GM18909 (cell line): Measurements from ENCODE around the gene SGCB.

ENCODE experiments used
- ATAC-seq: cut with Tn5 transposase; IDR thresholded peaks from one replicate; pipeline ENCODE4 v1.9.1; 2021; ENCODE audit warnings: mild to moderate bottlenecking; ENCODE audit not compliant: unreplicated experiment, poor library complexity

SGCB gene

GRCh38 chr4:52028970-52029369 lies 9.1 kb downstream of the SGCB start:
- no peak for ATAC-seq

- no peak for ATAC-seq
Measured at GRCh38 chr4:52019936-52020657, 18.0 kb downstream of the SGCB start, which contains the start of gene LRRC66. LRRC66 (minus strand) TSS chr4:52020363; CDS start chr4:52017613, 2,750 bp downstream.

GRCh38 chr4:52017814-52018213 lies 20.3 kb downstream of the SGCB start:
- ATAC-seq: no peak

DNA sequence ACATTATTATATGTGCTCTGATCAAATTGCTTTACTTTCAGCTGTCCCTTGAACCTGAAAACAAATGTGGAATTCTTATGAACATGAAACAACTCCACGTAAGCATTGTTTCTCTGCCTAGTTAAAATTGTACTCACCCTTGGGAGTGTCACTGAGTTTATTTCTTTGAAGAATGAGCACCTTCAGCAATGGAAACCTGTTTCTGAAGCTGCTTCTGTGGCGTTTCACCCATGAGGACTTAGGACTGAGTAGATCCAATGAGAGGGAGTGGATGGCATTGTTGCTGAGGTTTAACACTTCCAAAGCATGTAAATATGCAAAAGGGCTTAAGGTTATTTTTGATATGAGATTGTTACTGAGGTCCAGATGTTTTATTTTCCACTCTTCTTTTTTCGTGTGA lies 21.1 kb downstream of the SGCB start:
- ATAC-seq: no peak

DNA sequence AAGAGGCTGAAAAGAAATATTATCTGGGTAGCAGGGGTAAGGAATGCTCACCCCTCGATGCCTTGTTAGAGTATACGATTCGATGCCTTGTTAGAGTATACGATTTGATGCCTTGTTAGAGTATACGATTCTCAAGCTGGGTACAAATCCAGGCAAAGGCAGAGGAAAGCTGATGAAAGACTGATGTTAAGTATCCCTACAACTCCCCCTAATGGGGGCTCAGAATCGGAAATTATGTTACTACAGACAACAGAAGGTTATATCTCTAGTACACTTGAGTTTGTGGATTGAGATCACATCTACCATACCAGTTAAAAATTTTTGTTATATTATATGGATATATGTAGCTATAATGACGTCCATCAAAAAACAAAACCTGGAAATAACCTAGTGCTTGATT lies 22.7 kb downstream of the SGCB start:
- ATAC-seq: no peak

DNA sequence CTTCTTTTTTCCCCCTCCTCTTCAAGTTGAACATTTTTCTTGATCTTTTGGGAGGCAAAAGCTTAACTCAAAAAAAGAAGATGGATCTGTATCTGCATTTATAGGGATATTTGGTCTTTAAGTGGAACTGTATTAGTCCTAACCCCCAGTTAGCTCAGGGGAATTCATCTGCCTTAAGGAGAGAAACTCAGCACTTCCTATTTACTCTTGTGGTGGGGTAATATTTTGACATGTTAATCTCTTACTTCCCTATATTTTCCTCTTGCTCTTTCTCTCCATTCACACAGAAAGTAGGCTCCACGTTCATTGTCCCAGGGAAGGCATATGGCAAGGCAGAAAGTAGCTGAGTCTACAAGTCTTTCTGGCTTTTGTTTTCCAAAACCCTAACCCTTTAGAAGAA lies 23.2 kb downstream of the SGCB start:
- no peak for ATAC-seq

GRCh38 chr4:52012651-52013050 lies 25.4 kb downstream of the SGCB start:
- ATAC-seq: no peak

DNA sequence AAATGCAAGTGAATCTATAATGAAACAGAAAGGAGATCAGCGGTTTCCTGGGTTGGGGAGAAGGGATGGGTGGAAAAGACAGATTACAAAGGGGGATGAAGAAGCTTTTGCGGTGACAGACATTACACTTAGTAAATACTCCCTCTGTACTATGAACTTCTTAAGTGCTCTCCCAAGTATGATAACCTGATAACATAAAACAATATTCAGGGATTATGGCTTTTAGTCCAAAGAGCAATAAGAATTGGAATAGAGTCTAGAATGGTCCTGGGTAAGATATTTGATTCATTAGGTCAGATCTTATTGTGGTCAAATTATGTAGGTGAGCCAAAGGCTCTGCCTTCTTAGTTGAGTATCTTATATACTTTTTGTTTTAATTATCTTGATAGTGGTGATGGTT lies 27.1 kb downstream of the SGCB start:
- no peak for ATAC-seq

GRCh38 chr4:52006887-52007286 lies 31.2 kb downstream of the SGCB start:
- ATAC-seq: no peak

DNA sequence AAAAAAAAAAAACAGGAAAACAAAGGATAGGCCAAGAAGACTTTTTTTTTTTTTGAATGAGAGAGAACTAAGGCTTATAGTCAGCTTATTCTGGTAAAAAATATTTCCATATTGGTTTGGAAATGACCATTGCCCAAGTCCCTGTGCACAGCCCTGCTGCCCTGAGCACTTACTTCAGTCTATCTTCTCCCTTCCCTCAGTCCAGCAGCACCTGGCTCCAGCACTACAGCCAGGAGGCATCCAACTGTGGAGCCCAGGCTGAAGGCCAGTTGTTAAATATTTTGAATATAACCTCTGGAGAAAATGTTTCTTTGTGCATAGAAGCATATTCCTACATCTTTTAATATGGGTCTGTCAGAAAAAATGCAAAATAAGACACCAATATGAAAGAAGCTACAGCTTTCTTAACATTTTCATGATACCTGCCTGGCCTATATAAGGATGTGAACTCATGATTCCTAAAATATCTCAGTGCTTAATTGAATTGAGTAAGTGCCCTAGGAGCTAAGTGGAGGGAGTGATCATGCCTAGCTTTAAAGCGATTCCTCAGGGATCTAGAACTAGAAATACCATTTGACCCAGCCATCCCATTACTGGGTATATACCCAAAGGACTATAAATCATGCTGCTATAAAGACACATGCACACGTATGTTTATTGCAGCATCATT lies 32.4 kb downstream of the SGCB start:
- no peak for ATAC-seq

GRCh38 chr4:52004414-52004813 lies 33.7 kb downstream of the SGCB start:
- no peak for ATAC-seq

- ATAC-seq: no peak
Measured at GRCh38 chr4:52001616-52002015, 36.5 kb downstream of the SGCB start.

DNA sequence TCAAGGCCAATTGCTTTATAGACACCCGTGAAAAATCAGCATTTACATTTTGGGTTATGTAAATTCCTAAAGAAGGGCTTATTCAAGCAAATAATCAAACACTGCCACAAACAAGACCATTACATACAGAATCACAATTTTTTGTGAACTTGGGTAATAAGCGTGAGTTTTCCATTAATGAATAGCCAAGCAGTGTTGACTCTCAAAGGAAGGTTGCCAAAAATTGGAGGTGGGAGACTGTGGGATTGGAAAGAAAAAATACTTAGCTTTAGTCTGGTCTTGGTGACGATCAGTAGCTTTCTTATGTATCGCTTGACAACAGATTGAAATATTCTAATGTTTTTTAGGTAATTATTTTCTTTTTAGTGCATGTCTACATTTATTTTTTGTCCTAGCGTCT lies 38.8 kb downstream of the SGCB start:
- no peak for ATAC-seq

DNA sequence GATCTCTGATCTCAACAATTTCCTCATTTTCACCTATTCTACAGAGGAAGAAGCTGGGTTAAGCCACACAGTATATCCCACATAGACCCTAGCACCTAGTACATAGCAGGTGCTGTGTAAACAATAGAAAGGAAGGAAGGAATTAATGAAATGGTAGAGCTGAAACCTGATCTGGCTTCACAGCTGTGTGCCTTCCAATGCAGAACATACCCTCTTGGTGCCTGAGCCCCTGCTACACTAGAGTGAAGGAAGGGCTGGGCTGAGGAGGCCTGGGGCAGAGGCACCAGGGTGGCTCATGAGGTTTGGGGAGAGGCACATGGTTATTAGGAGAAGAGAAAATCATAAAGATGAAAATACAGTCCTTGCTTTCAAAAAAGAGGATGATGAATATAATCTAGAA lies 39.3 kb downstream of the SGCB start:
- no peak for ATAC-seq

DNA sequence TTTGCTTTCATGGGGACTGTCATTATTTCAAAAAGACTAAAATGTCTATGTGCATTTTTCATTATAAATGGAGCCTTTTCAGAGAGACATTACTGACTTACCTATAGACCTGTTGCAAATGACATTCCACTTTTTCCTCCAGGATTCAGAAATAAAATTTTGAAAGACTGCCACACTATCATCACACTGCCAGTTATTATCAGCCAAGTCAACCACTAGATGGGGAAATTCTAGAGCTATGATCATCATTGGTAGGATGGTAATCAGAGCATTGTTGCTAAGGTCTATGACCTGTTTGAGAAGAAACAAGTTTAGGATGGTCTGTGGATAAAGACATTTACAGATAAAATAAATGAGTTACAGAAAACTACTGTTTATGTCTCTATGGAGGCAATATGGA lies 40.5 kb downstream of the SGCB start:
- ATAC-seq: no peak

DNA sequence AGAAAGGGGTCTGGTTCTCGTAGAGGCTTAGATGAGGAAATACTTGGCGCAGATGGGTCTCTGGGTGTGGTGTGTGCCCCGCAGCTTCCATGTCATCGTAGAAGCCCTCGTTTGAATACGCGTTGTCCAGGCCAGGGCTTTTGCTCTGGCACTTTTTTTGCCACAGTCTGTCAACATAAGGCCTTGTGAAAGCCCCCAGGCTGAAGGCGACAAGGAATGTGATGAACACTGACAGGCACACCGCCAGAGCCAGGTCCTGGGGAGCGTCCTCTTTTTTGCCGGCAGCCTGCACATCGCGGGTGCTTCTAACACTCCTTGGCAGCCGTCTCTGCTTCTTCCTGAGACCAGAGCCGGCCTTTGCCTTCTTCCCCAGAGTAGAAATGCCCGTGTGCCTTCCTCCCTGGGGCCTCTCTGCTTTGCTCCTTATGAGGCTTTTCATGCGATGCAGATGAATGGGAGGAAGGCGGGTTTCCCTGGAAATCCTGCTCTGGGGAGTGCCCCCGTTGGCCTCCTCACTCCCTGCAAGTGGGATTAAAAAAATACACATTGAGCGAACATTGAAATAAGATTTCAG lies 42.4 kb downstream of the SGCB start:
- no peak for ATAC-seq
